Activated CD8-positive, alpha-beta T cell treated with anti-CD3 and anti-CD28 coated beads, Interleukin-2, amount 10 ng/mL, durations not matched to agents 7 days and 5 days (primary cell): Measurements from ENCODE around the gene ASXL1. TPM values are rescaled to one million over a fixed set of nuclear protein-coding genes. Genes with fewer than 3 reads are reported as not detected.

Experiments
- ATAC-seq: fragments of 150-1000 bp; cut with Tn5 transposase; one replicate; pipeline ENCODE4 v1.10.0; 2021; ENCODE audit warnings: moderate library complexity
- CTCF ChIA-PET: fragments of 350-600 bp; sonication (Branson Sonifier 250); formaldehyde crosslinking; loops from one replicate; lab custom pipeline; 2021; ENCODE audit warnings: antibody characterized with exemption; lab: Charles Lee
- POLR2A ChIA-PET: fragments of 350-600 bp; sonication (Branson Sonifier 250); formaldehyde crosslinking; loops from one replicate; lab custom pipeline; 2021; ENCODE audit warnings: antibody characterized with exemption; lab: Charles Lee
- DNase-seq: peaks from one replicate; pipeline ENCODE4 v3.0.0-alpha.2; 2020
- H3K27ac Mint-ChIP-seq: one replicate; pipeline ENCODE4 v1.8.0; 2021; ENCODE audit warnings: mild to moderate bottlenecking, mixed read lengths
- H3K27me3 Mint-ChIP-seq: one replicate; pipeline ENCODE4 v1.8.0; 2021; ENCODE audit warnings: low read depth, mixed read lengths
- H3K36me3 Mint-ChIP-seq: one replicate; pipeline ENCODE4 v1.8.0; 2021; ENCODE audit warnings: low read depth, mixed read lengths
- H3K4me1 Mint-ChIP-seq: one replicate; pipeline ENCODE4 v1.8.0; 2021; ENCODE audit warnings: low read depth, mixed read lengths
- H3K4me3 Mint-ChIP-seq: one replicate; pipeline ENCODE4 v1.8.0; 2021; ENCODE audit warnings: mild to moderate bottlenecking, mixed read lengths
- H3K9me3 Mint-ChIP-seq: one replicate; pipeline ENCODE4 v1.8.0; 2022; ENCODE audit warnings: mixed read lengths; ENCODE audit not compliant: insufficient read depth
- total RNA-seq, 2 experiments: library from RNA; stranded (reverse); gene quantifications; one replicate each; pipeline ENCODE4 v1.2.3, GENCODE V29; 2021

The ASXL1 gene
- total RNA-seq, 2 experiments from 2014 or later, result 91.7 to 97.4 TPM

- Mint-ChIP-seq H3K27me3 (no peaks in the 10 kb centered on the region), H3K27ac (peak overlapping the region; percentile 39), H3K9me3 (no peaks in the 10 kb centered on the region), H3K36me3 (peaks cover 6% of the 10 kb centered on the region), H3K4me3 (no peak overlapping the region), H3K4me1 (peaks cover 11% of the 10 kb centered on the region)
- ATAC-seq (no peak), DNase-seq (no peak)
- CTCF ChIA-PET, result no interaction called here
- POLR2A ChIA-PET, result no interaction called here
These were observed 117.1 kb downstream of the ASXL1 start for GRCh38 chr20:32474967-32475811.

- Mint-ChIP-seq H3K27me3 (no peaks in the 10 kb centered on the region), H3K4me1 (peaks cover 12% of the 10 kb centered on the region), H3K9me3 (no peaks in the 10 kb centered on the region), H3K36me3 (peaks cover 4% of the 10 kb centered on the region), H3K27ac (no peak overlapping the region), H3K4me3 (no peak overlapping the region)
- ATAC-seq (no peak), DNase-seq (no peak)
- ChIA-PET POLR2A (no interaction called here), CTCF (no interaction called here)
These were observed 118.8 kb downstream of the ASXL1 start for GRCh38 chr20:32476684-32477593.

- no peaks in the 10 kb centered on the region for H3K27me3 Mint-ChIP-seq
- H3K4me1 Mint-ChIP-seq, result peaks cover 16% of the 10 kb centered on the region
- peaks cover 4% of the 10 kb centered on the region for H3K36me3 Mint-ChIP-seq
- no peaks in the 10 kb centered on the region for H3K9me3 Mint-ChIP-seq
- no peak for DNase-seq
- no peak overlapping the region for H3K27ac Mint-ChIP-seq
- ChIA-PET CTCF (no interaction called here), POLR2A (no interaction called here)
- no peak for ATAC-seq
- H3K4me3 Mint-ChIP-seq, result no peak overlapping the region
These were observed 119.7 kb downstream of the ASXL1 start for GRCh38 chr20:32477594-32478512.

- POLR2A ChIA-PET, result no interaction called here
- CTCF ChIA-PET, result no interaction called here
- no peak for ATAC-seq
- Mint-ChIP-seq H3K9me3 (no peaks in the 10 kb centered on the region), H3K36me3 (peaks cover 1% of the 10 kb centered on the region), H3K4me3 (no peak overlapping the region), H3K4me1 (peaks cover 16% of the 10 kb centered on the region), H3K27me3 (no peaks in the 10 kb centered on the region), H3K27ac (no peak overlapping the region)
- no peak for DNase-seq
These were observed 120.4 kb downstream of the ASXL1 start for GRCh38 chr20:32478576-32478975.

GRCh38 chr20:32479012-32479411 is 120.9 kb downstream of the ASXL1 start:
- ATAC-seq, result no peak
- Mint-ChIP-seq H3K27me3 (no peaks in the 10 kb centered on the region), H3K4me1 (peaks cover 18% of the 10 kb centered on the region), H3K36me3 (no peaks in the 10 kb centered on the region), H3K4me3 (no peak overlapping the region), H3K27ac (no peak overlapping the region), H3K9me3 (no peaks in the 10 kb centered on the region)
- no peak for DNase-seq
- POLR2A ChIA-PET, result no interaction called here
- CTCF ChIA-PET, result no interaction called here

- peaks cover 18% of the 10 kb centered on the region for H3K4me1 Mint-ChIP-seq
- no peaks in the 10 kb centered on the region for H3K27me3 Mint-ChIP-seq
- no peak for DNase-seq
- no peak overlapping the region for H3K4me3 Mint-ChIP-seq
- no peak for ATAC-seq
- H3K36me3 Mint-ChIP-seq, result no peaks in the 10 kb centered on the region
- ChIA-PET CTCF (interaction anchor here (2.4 to 2.5 kb wide), 2 partner anchors 8 to 60 kb away, joined by 6 to 7 read pairs; no protein-coding TSS in a partner anchor), POLR2A (no interaction called here)
- H3K27ac Mint-ChIP-seq, result no peak overlapping the region
- no peaks in the 10 kb centered on the region for H3K9me3 Mint-ChIP-seq
These were observed 121.6 kb downstream of the ASXL1 start for GRCh38 chr20:32479697-32480171.

- peaks cover 24% of the 10 kb centered on the region for H3K4me1 Mint-ChIP-seq
- CTCF ChIA-PET, result interaction anchor here (1.4 to 2.5 kb wide), 3 partner anchors 9 to 193 kb away, joined by 4 to 7 read pairs (median 6); partner anchors contain the start of gene C20orf203
- H3K4me3 Mint-ChIP-seq, result no peak overlapping the region
- no peaks in the 10 kb centered on the region for H3K9me3 Mint-ChIP-seq
- DNase-seq (no peak), ATAC-seq (no peak)
- peaks cover 1% of the 10 kb centered on the region for H3K36me3 Mint-ChIP-seq
- H3K27ac Mint-ChIP-seq, result no peak overlapping the region
- H3K27me3 Mint-ChIP-seq, result no peaks in the 10 kb centered on the region
- POLR2A ChIA-PET, result no interaction called here
These were observed 122.5 kb downstream of the ASXL1 start for GRCh38 chr20:32480371-32481241.

GRCh38 chr20:32481311-32482142 is 123.4 kb downstream of the ASXL1 start:
- Mint-ChIP-seq H3K27ac (no peak overlapping the region), H3K4me1 (peaks cover 23% of the 10 kb centered on the region), H3K36me3 (peaks cover 7% of the 10 kb centered on the region), H3K9me3 (no peaks in the 10 kb centered on the region), H3K27me3 (no peaks in the 10 kb centered on the region), H3K4me3 (peak overlapping the region; percentile 57)
- CTCF ChIA-PET, result interaction anchor here (1.4 to 2.5 kb wide), 3 partner anchors 10 to 192 kb away, joined by 4 to 7 read pairs (median 6); partner anchors contain the start of gene C20orf203
- no peak for ATAC-seq
- POLR2A ChIA-PET, result interaction anchor here (0.5 kb wide), 1 partner anchor 820 kb away, joined by 3 read pairs; no protein-coding TSS in a partner anchor
- DNase-seq, result no peak

GRCh38 chr20:32482143-32482441 is 124.0 kb downstream of the ASXL1 start:
- H3K36me3 Mint-ChIP-seq, result peaks cover 9% of the 10 kb centered on the region
- ChIA-PET POLR2A (no interaction called here), CTCF (interaction anchor here (1.4 to 2.4 kb wide), 2 partner anchors 57 to 192 kb away, joined by 4 to 7 read pairs; partner anchors contain the start of gene C20orf203)
- H3K4me3 Mint-ChIP-seq, result peak overlapping the region; percentile 57
- H3K9me3 Mint-ChIP-seq, result no peaks in the 10 kb centered on the region
- ATAC-seq (no peak), DNase-seq (no peak)
- H3K27ac Mint-ChIP-seq, result no peak overlapping the region
- peaks cover 23% of the 10 kb centered on the region for H3K4me1 Mint-ChIP-seq
- no peaks in the 10 kb centered on the region for H3K27me3 Mint-ChIP-seq
